Vagina (tissue), 2 donors: ENCODE measurements around the gene USP43.

Source experiments
- POLR2A ChIP-seq, 2 donors: fragments of 450-650 bp; IDR thresholded peaks; one replicate each; pipeline ENCODE4 v1.6.1; 2017; ENCODE audit warnings: antibody characterized with exemption in 2 of 2, mild to moderate bottlenecking in 2 of 2, moderate library complexity in 2 of 2
- POLR2AphosphoS5 ChIP-seq, 2 donors: sonication (generic); formaldehyde crosslinking; IDR thresholded peaks; one replicate each; pipeline ENCODE4 v1.9.0; 2017; ENCODE audit warnings: antibody characterized with exemption in 2 of 2, mild to moderate bottlenecking in 2 of 2, low read depth in 1 of 2; ENCODE audit not compliant: insufficient read depth in 1 of 2
- TF ChIP-seq, protein P1 (sequence below), 3 experiments: fragments of 450-650 bp in 2 of 3; fragments of 200-600 bp in 1 of 3; sonication (generic) in 1 of 3; IDR thresholded peaks; one replicate each; pipeline ENCODE4 v1.5.1; 2017 to 2019; ENCODE audit warnings: antibody characterized with exemption in 3 of 3, mild to moderate bottlenecking in 2 of 3, moderate library complexity in 2 of 3

- TF ChIP-seq, protein P1, sequence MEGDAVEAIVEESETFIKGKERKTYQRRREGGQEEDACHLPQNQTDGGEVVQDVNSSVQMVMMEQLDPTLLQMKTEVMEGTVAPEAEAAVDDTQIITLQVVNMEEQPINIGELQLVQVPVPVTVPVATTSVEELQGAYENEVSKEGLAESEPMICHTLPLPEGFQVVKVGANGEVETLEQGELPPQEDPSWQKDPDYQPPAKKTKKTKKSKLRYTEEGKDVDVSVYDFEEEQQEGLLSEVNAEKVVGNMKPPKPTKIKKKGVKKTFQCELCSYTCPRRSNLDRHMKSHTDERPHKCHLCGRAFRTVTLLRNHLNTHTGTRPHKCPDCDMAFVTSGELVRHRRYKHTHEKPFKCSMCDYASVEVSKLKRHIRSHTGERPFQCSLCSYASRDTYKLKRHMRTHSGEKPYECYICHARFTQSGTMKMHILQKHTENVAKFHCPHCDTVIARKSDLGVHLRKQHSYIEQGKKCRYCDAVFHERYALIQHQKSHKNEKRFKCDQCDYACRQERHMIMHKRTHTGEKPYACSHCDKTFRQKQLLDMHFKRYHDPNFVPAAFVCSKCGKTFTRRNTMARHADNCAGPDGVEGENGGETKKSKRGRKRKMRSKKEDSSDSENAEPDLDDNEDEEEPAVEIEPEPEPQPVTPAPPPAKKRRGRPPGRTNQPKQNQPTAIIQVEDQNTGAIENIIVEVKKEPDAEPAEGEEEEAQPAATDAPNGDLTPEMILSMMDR (IDR thresholded peaks at IDR 0.05): no peak
- no peak for TF ChIP-seq POLR2AphosphoS5 (IDR thresholded peaks at IDR 0.05; ENCODE audit: insufficient read depth in 1 of 2, low read depth in 1 of 2)
- no peak for TF ChIP-seq POLR2A (IDR thresholded peaks at IDR 0.05)
Observed at GRCh38 chr17:9622961-9623360, 22.4 kb upstream of the USP43 start.
